Right atrium auricular region (tissue), 2 donors: ENCODE measurements around the gene IGSF9. TPM values are rescaled to one million over a fixed set of nuclear protein-coding genes. Genes with fewer than 3 reads are reported as not detected.
A peak's percentile ranks its signal among the peaks of the same experiment; 100 is the strongest.

ENCODE experiments used
- DNase-seq: peaks from one replicate; pipeline ENCODE4 v3.0.0-alpha.2; 2019; ENCODE audit warnings: low spot score
- H3K27ac ChIP-seq, 2 donors: fragments of 200-600 bp; sonication (generic); 1 replicate in 1 of 2; 2 replicates in 1 of 2; pipeline ENCODE4 v1.5.1; 2016 to 2019
- H3K27me3 ChIP-seq, 2 donors: fragments of 200-600 bp; sonication (generic); one replicate each; pipeline versions ENCODE4 v1.5.1 to v1.6.0; 2017 to 2019
- H3K36me3 ChIP-seq: fragments of 200-600 bp; sonication (generic); one replicate; pipeline ENCODE4 v1.5.1; 2016
- H3K4me1 ChIP-seq, 2 donors: fragments of 200-600 bp; sonication (generic); one replicate each; pipeline versions ENCODE4 v1.5.1 to v1.6.0; 2017 to 2019
- H3K4me3 ChIP-seq, 2 donors: fragments of 200-600 bp; sonication (generic); 1 replicate in 1 of 2; 2 replicates in 1 of 2; pipeline ENCODE4 v1.5.1; 2017 to 2019; ENCODE audit warnings: mild to moderate bottlenecking in 1 of 2, moderate library complexity in 1 of 2
- H3K9me3 ChIP-seq, 2 donors: fragments of 200-600 bp; sonication (generic); one replicate each; pipeline ENCODE4 v1.5.1; 2019
- total RNA-seq, 2 donors: library from RNA; depleted of rRNA; stranded (reverse); fragments of >200 nt; gene quantifications; one replicate each; pipeline ENCODE4 v1.1.0, GENCODE V29; 2016
- TF ChIP-seq, protein P1 (sequence below), 2 donors: fragments of 200-600 bp; sonication (generic); IDR thresholded peaks; one replicate each; pipeline ENCODE4 v1.5.1; 2019; ENCODE audit warnings: antibody characterized with exemption in 2 of 2

The IGSF9 gene
- total RNA-seq, 2 donors from 2014 or later: 2.0 to 5.4 TPM

GRCh38 chr1:159937054-159937750, 8.2 kb downstream of the IGSF9 start:
- H3K4me3 ChIP-seq: no peak overlapping the region
- no peaks in the 10 kb centered on the region for H3K27me3 ChIP-seq
- H3K9me3 ChIP-seq: no peaks in the 10 kb centered on the region
- peaks cover 0 to 28% of the 10 kb centered on the region in 2 donors for H3K4me1 ChIP-seq
- no peaks in the 10 kb centered on the region for H3K36me3 ChIP-seq
- DNase-seq: no peak
- TF ChIP-seq, protein P1, sequence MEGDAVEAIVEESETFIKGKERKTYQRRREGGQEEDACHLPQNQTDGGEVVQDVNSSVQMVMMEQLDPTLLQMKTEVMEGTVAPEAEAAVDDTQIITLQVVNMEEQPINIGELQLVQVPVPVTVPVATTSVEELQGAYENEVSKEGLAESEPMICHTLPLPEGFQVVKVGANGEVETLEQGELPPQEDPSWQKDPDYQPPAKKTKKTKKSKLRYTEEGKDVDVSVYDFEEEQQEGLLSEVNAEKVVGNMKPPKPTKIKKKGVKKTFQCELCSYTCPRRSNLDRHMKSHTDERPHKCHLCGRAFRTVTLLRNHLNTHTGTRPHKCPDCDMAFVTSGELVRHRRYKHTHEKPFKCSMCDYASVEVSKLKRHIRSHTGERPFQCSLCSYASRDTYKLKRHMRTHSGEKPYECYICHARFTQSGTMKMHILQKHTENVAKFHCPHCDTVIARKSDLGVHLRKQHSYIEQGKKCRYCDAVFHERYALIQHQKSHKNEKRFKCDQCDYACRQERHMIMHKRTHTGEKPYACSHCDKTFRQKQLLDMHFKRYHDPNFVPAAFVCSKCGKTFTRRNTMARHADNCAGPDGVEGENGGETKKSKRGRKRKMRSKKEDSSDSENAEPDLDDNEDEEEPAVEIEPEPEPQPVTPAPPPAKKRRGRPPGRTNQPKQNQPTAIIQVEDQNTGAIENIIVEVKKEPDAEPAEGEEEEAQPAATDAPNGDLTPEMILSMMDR (IDR thresholded peaks at IDR 0.05): no peak
- no peak overlapping the region for H3K27ac ChIP-seq

DNA sequence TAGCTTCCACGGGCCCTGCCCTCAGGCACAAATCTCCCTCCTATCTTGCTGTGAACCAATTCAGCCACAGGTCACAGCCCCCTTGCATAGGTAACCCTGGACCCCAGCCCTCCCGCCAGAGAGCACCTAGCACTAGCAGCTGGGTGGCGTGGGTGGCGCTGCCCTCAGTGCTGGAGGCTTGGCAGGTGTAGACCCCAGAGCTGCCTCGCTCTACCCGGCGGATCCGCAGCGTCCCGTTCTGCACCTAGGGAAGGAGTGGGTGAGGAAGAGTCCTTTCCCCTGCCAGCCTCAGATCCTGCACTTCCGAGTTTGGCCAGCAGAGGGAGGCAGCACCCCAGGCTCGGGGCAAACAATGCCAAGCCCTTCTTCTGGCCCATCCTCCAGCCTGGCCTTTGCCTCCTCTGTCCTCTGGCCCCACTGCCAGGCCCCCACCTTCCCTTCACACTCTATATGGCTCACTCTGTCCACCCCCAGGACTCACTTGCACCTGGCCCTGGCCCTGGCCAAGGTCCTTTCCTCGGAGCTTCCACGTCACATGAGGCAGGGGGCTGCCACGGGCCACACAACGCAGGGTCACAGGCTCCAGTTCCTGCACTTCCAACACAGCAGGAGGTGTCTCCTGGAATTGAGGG, 9.0 kb downstream of the IGSF9 start:
- Histone ChIP-seq H3K27me3 (no peaks in the 10 kb centered on the region), H3K9me3 (no peaks in the 10 kb centered on the region), H3K4me1 (peaks cover 0 to 28% of the 10 kb centered on the region in 2 donors), H3K36me3 (no peaks in the 10 kb centered on the region), H3K4me3 (no peak overlapping the region), H3K27ac (no peak overlapping the region)
- TF ChIP-seq, protein P1 (IDR thresholded peaks at IDR 0.05): peak; percentile 99
- DNase-seq: peak; percentile 79

DNA sequence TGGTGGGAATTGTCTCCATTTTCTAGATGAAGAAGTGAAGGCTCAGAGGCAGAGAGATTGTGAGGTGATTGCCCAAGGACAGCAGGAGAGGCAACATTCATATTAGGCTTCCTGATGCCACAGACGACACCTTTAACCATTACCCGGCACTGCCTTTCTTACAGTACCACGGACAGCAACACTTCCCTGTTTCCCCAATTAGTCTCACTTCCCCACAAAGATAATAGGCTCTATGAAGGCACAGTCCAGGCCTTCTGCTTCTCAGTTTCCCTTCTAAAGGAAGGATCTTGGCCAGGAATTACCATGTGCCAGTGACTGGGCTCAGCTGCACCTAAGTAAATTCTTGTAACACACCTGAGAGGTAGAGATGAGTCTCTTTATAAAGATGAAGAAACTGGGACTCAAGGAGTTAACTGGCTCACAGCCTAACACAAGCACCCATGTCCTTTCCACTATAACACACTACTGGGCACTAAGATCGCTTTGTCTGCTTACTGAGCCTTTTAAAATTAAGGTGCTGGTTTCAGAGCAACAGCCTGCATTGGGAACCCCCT, 9.6 kb downstream of the IGSF9 start:
- H3K27me3 ChIP-seq: no peaks in the 10 kb centered on the region
- no peak for DNase-seq
- H3K9me3 ChIP-seq: no peaks in the 10 kb centered on the region
- H3K36me3 ChIP-seq: no peaks in the 10 kb centered on the region
- TF ChIP-seq, protein P1 (IDR thresholded peaks at IDR 0.05): no peak
- H3K4me3 ChIP-seq: no peak overlapping the region
- H3K4me1 ChIP-seq: peaks cover 0 to 28% of the 10 kb centered on the region in 2 donors
- no peak overlapping the region for H3K27ac ChIP-seq

DNA sequence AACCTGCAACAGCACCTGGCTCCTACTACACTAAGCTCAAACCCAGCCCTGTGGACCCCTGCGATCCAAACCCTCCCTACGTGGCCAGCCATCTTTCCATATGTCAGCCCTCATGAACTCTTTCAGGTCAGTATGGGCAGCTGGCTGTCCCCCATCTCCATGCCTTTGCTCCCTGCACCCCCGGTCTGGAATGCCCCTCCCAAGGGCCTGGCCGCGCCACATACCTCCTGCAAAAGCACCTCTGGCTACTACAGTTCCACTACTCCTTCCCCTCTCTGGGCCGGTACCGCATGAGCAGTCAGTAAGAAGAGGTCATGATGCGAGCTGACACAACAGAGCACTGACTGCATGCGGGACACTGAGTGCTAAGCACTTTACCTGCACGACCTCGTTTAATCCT, 10.1 kb downstream of the IGSF9 start:
- H3K27me3 ChIP-seq: no peaks in the 10 kb centered on the region
- peaks cover 0 to 28% of the 10 kb centered on the region in 2 donors for H3K4me1 ChIP-seq
- TF ChIP-seq, protein P1 (IDR thresholded peaks at IDR 0.05): no peak
- H3K36me3 ChIP-seq: no peaks in the 10 kb centered on the region
- no peak for DNase-seq
- H3K9me3 ChIP-seq: no peaks in the 10 kb centered on the region
- no peak overlapping the region for H3K27ac ChIP-seq
- no peak overlapping the region for H3K4me3 ChIP-seq

GRCh38 chr1:159934136-159935039, 11.0 kb downstream of the IGSF9 start:
- no peak for DNase-seq
- Histone ChIP-seq H3K9me3 (no peaks in the 10 kb centered on the region), H3K4me3 (no peak overlapping the region), H3K4me1 (peaks cover 0 to 28% of the 10 kb centered on the region in 2 donors), H3K27me3 (no peaks in the 10 kb centered on the region), H3K36me3 (no peaks in the 10 kb centered on the region), H3K27ac (no peak overlapping the region)
- TF ChIP-seq, protein P1 (IDR thresholded peaks at IDR 0.05): no peak
